Measurements from ENCODE around the gene ATP2A3. TPM values are rescaled to one million over a fixed set of nuclear protein-coding genes. Genes with fewer than 3 reads are reported as not detected.

The ATP2A3 gene
- total RNA-seq, 1 donor from 2014 or later: 541 TPM

DNA sequence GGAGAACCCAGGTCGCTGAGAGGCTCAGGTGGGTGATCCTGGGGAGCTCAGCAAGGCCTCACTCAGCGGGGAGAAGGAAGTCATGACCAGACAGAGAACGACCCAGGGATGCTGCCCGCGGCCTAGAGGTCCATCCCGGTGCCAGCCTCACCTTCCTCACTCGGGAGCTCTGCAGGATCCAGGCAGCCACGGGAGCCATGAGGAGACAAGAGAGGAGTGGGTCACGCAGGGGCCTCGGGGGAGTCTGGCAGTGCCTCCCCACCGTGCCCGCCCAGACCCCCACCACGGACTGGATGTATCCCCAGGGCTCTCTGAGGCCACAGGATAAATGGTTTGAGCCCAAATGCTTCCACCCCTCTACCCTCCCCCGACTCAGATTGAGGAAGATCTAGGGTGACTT lies 10.7 kb downstream of the ATP2A3 start:
- Mint-ChIP-seq H3K27me3 (no peaks in the 10 kb centered on the region), H3K4me3 (no peak overlapping the region), H3K36me3 (ENCODE audit: low read depth) (peaks cover 77% of the 10 kb centered on the region), H3K27ac (peak overlapping the region; percentile 41), H3K9me3 (no peaks in the 10 kb centered on the region), H3K4me1 (peaks cover 35% of the 10 kb centered on the region)
- ChIA-PET POLR2A (interaction anchor here (0.6 to 1.4 kb wide), 3 partner anchors 33 to 1037 kb away, joined by 3 to 7 read pairs (median 4); no protein-coding TSS in a partner anchor), CTCF (no interaction called here)
- intact Hi-C loops (cut with micrococcal nuclease): no loop called here
- TF ChIP-seq, protein P1, sequence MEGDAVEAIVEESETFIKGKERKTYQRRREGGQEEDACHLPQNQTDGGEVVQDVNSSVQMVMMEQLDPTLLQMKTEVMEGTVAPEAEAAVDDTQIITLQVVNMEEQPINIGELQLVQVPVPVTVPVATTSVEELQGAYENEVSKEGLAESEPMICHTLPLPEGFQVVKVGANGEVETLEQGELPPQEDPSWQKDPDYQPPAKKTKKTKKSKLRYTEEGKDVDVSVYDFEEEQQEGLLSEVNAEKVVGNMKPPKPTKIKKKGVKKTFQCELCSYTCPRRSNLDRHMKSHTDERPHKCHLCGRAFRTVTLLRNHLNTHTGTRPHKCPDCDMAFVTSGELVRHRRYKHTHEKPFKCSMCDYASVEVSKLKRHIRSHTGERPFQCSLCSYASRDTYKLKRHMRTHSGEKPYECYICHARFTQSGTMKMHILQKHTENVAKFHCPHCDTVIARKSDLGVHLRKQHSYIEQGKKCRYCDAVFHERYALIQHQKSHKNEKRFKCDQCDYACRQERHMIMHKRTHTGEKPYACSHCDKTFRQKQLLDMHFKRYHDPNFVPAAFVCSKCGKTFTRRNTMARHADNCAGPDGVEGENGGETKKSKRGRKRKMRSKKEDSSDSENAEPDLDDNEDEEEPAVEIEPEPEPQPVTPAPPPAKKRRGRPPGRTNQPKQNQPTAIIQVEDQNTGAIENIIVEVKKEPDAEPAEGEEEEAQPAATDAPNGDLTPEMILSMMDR (IDR thresholded peaks at IDR 0.05): no peak
- ATAC-seq (ENCODE audit: low read depth) (no peak), DNase-seq (no peak)

DNA sequence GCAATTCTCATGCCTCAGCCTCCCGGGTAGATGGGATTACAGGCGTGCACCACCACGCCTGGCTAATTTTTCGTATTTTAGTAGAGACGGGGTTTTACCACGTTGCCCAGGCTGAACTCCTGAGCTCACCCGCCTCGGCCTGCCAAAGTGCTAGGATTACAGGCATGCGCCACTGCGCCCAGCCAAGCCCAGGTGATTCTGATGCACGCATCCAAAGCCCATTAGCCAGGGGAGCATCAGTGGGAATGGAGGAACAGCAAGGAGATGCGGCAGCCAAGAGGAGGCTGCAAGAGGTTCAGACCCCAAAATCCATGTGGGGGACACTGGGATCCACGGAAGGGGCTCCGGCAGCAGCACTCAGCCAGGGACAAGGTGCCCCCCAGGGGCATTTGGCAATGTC lies 12.1 kb downstream of the ATP2A3 start:
- POLR2A ChIA-PET: interaction anchor here (1.4 kb wide), 1 partner anchor 32 kb away, joined by 4 read pairs; no protein-coding TSS in a partner anchor

DNA sequence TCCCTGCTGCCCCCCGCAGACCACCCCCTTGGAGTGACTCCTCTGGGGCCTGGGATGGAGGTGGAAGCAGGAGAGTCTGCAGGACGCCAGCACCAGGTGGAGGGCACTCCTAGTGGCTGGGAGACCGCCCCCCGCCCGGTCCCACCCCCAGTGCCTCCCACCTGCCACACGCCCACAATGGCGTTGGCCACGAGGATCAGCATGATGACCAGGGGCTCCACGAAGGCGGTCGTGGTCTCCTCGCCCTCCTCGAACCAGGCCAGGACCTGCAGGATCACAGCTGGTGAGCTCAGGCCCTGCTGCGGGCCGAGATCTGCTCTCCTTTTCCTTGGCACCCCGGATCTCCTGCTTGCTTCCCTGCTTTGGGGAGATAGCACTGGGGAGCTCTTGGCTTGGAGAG lies 12.8 kb downstream of the ATP2A3 start:
- no peak overlapping the region for H3K27ac Mint-ChIP-seq
- peaks cover 74% of the 10 kb centered on the region for H3K36me3 Mint-ChIP-seq (ENCODE audit: low read depth)
- intact Hi-C loops (cut with micrococcal nuclease): no loop called here
- no peak overlapping the region for H3K4me3 Mint-ChIP-seq
- CTCF ChIA-PET: no interaction called here
- H3K27me3 Mint-ChIP-seq: no peaks in the 10 kb centered on the region
- no peaks in the 10 kb centered on the region for H3K9me3 Mint-ChIP-seq
- ATAC-seq (ENCODE audit: low read depth): no peak
- H3K4me1 Mint-ChIP-seq: peaks cover 15% of the 10 kb centered on the region
- no peak for DNase-seq
- POLR2A ChIA-PET: no interaction called here
- TF ChIP-seq, protein P1 (IDR thresholded peaks at IDR 0.05): no peak

More for the DNA sequence above, 12.1 kb downstream of the ATP2A3 start:
- H3K4me1 Mint-ChIP-seq: peaks cover 22% of the 10 kb centered on the region
- peaks cover 76% of the 10 kb centered on the region for H3K36me3 Mint-ChIP-seq (ENCODE audit: low read depth)
- CTCF ChIA-PET: interaction anchor here (0.8 to 1.3 kb wide), 2 partner anchors 14 to 211 kb away, joined by 3 read pairs; no protein-coding TSS in a partner anchor
- no peak overlapping the region for H3K4me3 Mint-ChIP-seq
- ATAC-seq (ENCODE audit: low read depth): no peak
- intact Hi-C loops (cut with micrococcal nuclease): no loop called here
- H3K27ac Mint-ChIP-seq: no peak overlapping the region
- no peaks in the 10 kb centered on the region for H3K27me3 Mint-ChIP-seq
- DNase-seq: no peak
- no peaks in the 10 kb centered on the region for H3K9me3 Mint-ChIP-seq
- TF ChIP-seq, protein P1 (IDR thresholded peaks at IDR 0.05): no peak

DNA sequence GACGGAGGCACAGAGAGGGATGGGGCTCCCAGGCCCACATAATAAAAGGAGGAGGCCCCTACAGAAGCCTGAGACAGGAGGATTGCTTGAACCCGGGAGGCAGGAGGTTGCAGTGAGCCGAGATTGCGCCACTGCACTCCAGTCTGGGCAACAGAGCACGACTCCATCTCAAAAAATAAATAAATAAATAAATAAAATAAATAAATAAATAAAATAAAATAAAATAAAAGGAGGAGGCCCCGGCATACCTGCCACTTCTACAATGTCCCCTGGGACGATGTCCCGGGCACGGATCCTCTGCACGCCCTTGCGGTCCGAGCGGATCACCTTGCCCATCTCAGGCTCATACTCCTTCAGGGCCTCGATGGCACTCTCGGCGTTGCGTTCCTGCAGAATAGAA lies 13.2 kb downstream of the ATP2A3 start:
- H3K27me3 Mint-ChIP-seq: no peaks in the 10 kb centered on the region
- H3K9me3 Mint-ChIP-seq: no peaks in the 10 kb centered on the region
- peaks cover 74% of the 10 kb centered on the region for H3K36me3 Mint-ChIP-seq (ENCODE audit: low read depth)

DNA sequence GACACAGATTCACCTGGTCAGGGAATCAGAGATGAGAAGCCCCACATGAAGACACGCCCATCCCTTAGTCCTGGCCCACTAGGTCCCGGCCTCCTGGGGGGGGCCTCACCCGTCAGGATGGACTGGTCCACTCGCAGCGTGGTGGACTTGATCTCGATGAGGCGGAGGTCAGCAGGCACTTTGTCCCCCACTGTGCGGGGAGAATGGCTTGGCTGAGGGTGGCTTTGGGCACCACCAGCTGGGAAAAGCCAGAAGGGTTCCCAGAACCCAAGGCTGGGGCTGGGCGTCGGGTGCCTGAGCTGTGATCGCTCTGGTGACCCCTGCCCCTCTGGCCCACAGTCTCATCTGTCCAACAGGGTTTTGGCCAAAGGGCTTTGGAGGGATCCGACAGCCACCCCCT lies 13.7 kb downstream of the ATP2A3 start:
- CTCF ChIA-PET: interaction anchor here (0.5 to 1.5 kb wide), 2 partner anchors 39 to 243 kb away, joined by 3 read pairs; no protein-coding TSS in a partner anchor
- ATAC-seq (ENCODE audit: low read depth) (no peak), DNase-seq (no peak)
- Mint-ChIP-seq H3K9me3 (no peaks in the 10 kb centered on the region), H3K27me3 (no peaks in the 10 kb centered on the region), H3K4me1 (peaks cover 7% of the 10 kb centered on the region), H3K4me3 (no peak overlapping the region), H3K27ac (no peak overlapping the region), H3K36me3 (ENCODE audit: low read depth) (peaks cover 76% of the 10 kb centered on the region)
- POLR2A ChIA-PET: interaction anchor here (2.2 kb wide), 1 partner anchor 10 kb away, joined by 7 read pairs; no protein-coding TSS in a partner anchor
- intact Hi-C loops (cut with micrococcal nuclease): no loop called here
- TF ChIP-seq, protein P1 (IDR thresholded peaks at IDR 0.05): no peak

More for the DNA sequence above, 13.2 kb downstream of the ATP2A3 start:
- intact Hi-C loops (cut with micrococcal nuclease): no loop called here
- DNase-seq (no peak), ATAC-seq (ENCODE audit: low read depth) (no peak)
- Mint-ChIP-seq H3K27ac (no peak overlapping the region), H3K4me1 (peaks cover 10% of the 10 kb centered on the region), H3K4me3 (no peak overlapping the region)
- TF ChIP-seq, protein P1 (IDR thresholded peaks at IDR 0.05): no peak
- POLR2A ChIA-PET: interaction anchor here (2.2 kb wide), 1 partner anchor 10 kb away, joined by 7 read pairs; no protein-coding TSS in a partner anchor
- CTCF ChIA-PET: interaction anchor here (0.5 kb wide), 1 partner anchor 243 kb away, joined by 3 read pairs; no protein-coding TSS in a partner anchor
